Measurements from ENCODE around the gene ANKMY2.
A peak's percentile ranks its signal among the peaks of the same experiment; 100 is the strongest.

The ANKMY2 gene

DNA sequence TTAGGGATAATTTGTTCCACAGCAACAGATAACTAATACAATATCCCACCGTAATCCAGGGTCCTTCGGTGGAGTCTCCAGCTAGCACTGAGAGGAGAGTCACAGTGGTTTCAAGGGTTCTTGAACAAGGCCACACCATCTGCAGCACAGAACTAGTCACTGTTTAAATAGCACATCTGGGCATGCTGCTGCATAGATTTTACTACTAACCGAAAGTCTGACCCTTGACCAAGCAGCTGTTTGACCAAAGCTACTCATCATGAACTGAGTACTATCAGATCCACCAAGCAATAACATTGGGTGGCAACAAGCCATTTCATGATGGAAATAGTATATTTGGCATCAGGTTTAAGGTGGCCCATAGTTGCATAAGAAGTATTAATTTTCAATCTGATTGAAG is 53.2 kb downstream of the ANKMY2 start:
- TF ChIP-seq MAX (IDR thresholded peaks at IDR 0.05; ENCODE audit: low read depth, low read length): no peak
- H3K4me3 ChIP-seq (ENCODE audit: low read depth, low read length): no peak overlapping the region
- no peak for DNase-seq (ENCODE audit: low read depth)

- TF ChIP-seq MYC (IDR thresholded peaks at IDR 0.05; ENCODE audit: low read depth, low read length) (no peak), POLR2A (IDR thresholded peaks at IDR 0.05; ENCODE audit: extremely low read depth, insufficient read length) (no peak), MAX (IDR thresholded peaks at IDR 0.05; ENCODE audit: low read depth, low read length) (no peak)
- TF ChIP-seq, protein P1, sequence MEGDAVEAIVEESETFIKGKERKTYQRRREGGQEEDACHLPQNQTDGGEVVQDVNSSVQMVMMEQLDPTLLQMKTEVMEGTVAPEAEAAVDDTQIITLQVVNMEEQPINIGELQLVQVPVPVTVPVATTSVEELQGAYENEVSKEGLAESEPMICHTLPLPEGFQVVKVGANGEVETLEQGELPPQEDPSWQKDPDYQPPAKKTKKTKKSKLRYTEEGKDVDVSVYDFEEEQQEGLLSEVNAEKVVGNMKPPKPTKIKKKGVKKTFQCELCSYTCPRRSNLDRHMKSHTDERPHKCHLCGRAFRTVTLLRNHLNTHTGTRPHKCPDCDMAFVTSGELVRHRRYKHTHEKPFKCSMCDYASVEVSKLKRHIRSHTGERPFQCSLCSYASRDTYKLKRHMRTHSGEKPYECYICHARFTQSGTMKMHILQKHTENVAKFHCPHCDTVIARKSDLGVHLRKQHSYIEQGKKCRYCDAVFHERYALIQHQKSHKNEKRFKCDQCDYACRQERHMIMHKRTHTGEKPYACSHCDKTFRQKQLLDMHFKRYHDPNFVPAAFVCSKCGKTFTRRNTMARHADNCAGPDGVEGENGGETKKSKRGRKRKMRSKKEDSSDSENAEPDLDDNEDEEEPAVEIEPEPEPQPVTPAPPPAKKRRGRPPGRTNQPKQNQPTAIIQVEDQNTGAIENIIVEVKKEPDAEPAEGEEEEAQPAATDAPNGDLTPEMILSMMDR (IDR thresholded peaks at IDR 0.05; ENCODE audit: low read depth, low read length): no peak
- H3K4me3 ChIP-seq (ENCODE audit: low read depth, low read length): no peak overlapping the region
- no peak for DNase-seq (ENCODE audit: low read depth)
Measured at GRCh38 chr7:16590424-16590823, 55.1 kb downstream of the ANKMY2 start.

DNA sequence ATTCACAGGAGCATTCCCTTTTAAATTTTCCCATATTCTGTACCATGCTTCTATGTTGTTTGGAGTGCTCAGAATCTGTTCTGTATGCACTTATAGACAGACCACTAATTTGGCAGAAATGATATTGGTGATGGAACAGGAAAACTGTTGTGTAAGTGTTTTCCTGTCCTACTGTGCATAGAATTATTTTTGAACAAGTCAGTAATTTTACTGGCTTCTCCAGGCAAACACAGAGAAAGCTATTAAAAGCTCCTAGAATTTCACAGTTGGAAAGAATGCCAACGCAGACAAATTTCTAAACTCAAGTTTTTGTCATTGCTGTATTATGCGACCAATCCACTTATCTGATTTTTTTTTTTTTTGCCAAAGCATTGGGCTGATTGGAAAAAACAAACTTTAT is 55.7 kb downstream of the ANKMY2 start:
- H3K4me3 ChIP-seq (ENCODE audit: low read depth, low read length): no peak overlapping the region
- TF ChIP-seq MAX (IDR thresholded peaks at IDR 0.05; ENCODE audit: low read depth, low read length) (no peak), MYC (IDR thresholded peaks at IDR 0.05; ENCODE audit: low read depth, low read length) (no peak), POLR2A (IDR thresholded peaks at IDR 0.05; ENCODE audit: extremely low read depth, insufficient read length) (no peak)
- TF ChIP-seq, protein P1 (IDR thresholded peaks at IDR 0.05; ENCODE audit: low read depth, low read length): no peak
- no peak for DNase-seq (ENCODE audit: low read depth)

DNA sequence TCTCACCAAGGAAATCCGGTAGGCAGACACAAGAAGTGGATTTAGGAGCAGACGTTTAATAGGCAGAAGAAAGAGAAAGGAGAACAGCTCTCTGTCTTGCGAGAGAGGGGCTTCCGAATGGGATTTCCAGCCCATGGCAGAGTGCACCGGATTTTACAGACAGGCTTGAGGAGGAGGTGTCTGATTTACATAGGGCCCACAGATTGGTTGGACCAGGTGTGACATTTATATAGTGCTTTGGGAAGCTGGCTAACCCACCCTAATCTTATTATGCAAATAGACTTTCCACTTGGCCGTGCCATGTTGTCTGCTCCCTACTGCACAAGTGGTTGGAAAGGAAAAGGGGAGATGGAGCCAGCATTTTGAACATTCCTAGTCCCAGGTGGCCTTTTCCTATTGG is 57.8 kb downstream of the ANKMY2 start:
- H3K4me3 ChIP-seq (ENCODE audit: low read depth, low read length): no peak overlapping the region
- TF ChIP-seq MYC (IDR thresholded peaks at IDR 0.05; ENCODE audit: low read depth, low read length) (no peak), POLR2A (IDR thresholded peaks at IDR 0.05; ENCODE audit: extremely low read depth, insufficient read length) (no peak), MAX (IDR thresholded peaks at IDR 0.05; ENCODE audit: low read depth, low read length) (no peak)
- TF ChIP-seq, protein P1 (IDR thresholded peaks at IDR 0.05; ENCODE audit: low read depth, low read length): no peak
- DNase-seq (ENCODE audit: low read depth): no peak

DNA sequence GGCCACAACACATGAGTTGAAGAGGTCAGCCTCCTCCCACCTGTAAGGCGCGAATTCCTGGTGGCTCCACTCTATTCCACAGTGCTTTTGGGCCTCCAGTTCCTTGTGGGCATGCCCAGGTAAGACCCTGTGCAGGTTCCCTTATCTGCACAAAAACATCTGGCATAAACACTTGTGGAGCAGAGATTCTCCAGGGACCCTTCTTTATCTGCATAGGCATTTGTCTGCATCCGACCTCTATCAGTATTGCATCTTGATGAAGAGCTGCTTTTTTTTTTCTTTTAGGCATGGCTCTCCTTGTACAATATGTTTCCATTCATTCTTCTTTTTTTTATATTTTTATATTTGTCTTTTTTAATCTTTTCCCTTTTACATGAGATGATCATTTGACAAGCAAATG is 58.4 kb downstream of the ANKMY2 start:
- no peak for TF ChIP-seq POLR2A (IDR thresholded peaks at IDR 0.05; ENCODE audit: extremely low read depth, insufficient read length)
- no peak for TF ChIP-seq MYC (IDR thresholded peaks at IDR 0.05; ENCODE audit: low read depth, low read length)
- no peak for TF ChIP-seq MAX (IDR thresholded peaks at IDR 0.05; ENCODE audit: low read depth, low read length)
- TF ChIP-seq, protein P1 (IDR thresholded peaks at IDR 0.05; ENCODE audit: low read depth, low read length): no peak
- peak overlapping the region; percentile 21 for H3K4me3 ChIP-seq (ENCODE audit: low read depth, low read length)
- no peak for DNase-seq (ENCODE audit: low read depth)

DNA sequence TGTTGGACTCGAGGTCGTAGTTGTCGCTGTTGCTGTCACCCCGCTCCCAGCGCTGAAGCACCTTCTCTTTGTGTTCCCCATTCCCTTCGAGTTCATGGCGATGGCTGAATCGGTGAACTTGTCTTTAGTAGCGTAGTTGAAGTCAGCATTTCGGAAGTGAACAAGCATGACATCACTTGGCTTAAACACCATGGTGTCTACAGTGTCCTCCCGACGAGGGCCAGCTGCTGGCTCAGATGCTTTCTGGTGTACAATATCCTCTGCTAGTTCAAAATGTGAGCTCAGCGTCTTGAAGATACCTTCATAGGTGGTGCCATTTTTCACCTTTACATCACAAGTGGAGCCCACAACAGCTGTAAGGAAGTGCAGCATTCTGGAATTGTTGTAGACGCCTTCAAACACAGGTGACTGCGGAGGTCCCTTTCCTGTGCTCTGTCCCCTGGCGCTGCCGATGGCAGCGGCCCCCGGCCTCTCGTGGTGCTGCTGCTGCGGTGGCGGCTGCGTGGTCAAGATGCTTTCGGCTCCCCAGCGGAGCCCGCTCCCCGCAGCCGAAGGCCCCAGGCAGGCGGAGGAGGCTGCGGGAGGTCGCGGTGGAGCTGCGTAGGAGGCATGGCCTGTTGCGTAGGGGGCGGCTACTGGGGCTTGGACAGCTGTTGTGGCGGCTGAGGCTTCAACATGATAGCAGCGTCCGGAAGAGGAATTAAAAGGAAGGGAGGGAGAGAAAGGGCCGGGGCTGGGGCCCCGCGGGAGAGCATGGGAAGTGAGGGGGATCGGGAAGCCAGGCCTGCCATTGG is 59.3 kb downstream of the ANKMY2 start:
- peak overlapping the region; percentile 23 for H3K4me3 ChIP-seq (ENCODE audit: low read depth, low read length)
- TF ChIP-seq, protein P1 (IDR thresholded peaks at IDR 0.05; ENCODE audit: low read depth, low read length): no peak
- TF ChIP-seq MAX (IDR thresholded peaks at IDR 0.05; ENCODE audit: low read depth, low read length): no peak
- TF ChIP-seq MYC (IDR thresholded peaks at IDR 0.05; ENCODE audit: low read depth, low read length): no peak
- TF ChIP-seq POLR2A (IDR thresholded peaks at IDR 0.05; ENCODE audit: extremely low read depth, insufficient read length): no peak
- peak; percentile 82 for DNase-seq (ENCODE audit: low read depth)

Data from NB4 (cell line).